ENCODE measurements around the gene CDH4.

DNA sequence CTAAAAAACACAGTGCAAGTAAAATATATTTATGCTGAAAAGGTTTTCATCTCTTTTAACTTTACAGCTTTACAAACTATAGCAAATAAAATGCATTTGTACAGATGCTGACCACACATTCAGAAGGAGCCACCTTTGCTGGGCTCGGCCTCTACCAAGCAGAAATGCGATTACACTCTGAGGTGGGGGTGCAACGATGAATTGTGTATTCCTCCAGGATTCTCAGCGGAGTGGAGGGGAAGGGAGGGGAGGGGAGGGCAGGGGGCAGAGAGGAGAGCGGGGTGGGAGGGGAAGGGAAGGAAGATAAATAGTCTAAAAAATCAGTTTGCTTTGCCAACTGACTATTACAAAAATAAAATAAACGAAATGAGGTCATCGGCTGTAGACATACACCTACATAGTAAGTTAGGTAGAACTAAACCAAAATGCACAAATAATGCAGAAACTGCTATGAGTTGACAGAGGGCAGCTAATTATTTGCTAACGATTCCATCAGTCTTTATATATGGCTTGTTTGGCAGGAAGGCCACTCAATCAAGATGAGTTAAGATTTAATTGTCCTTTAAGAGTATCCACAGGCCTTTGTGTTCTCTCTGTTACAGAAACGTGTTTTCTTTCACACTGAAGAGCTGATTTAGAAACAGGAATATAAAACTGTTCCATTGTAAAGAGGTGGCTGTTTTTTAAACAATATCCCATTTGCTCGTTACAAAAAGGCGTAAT, 723.5 kb downstream of the CDH4 start:
- TF ChIP-seq POLR2AphosphoS5 (IDR thresholded peaks at IDR 0.05; ENCODE audit: low read depth, low read length) = no peak
- TF ChIP-seq, protein P1, sequence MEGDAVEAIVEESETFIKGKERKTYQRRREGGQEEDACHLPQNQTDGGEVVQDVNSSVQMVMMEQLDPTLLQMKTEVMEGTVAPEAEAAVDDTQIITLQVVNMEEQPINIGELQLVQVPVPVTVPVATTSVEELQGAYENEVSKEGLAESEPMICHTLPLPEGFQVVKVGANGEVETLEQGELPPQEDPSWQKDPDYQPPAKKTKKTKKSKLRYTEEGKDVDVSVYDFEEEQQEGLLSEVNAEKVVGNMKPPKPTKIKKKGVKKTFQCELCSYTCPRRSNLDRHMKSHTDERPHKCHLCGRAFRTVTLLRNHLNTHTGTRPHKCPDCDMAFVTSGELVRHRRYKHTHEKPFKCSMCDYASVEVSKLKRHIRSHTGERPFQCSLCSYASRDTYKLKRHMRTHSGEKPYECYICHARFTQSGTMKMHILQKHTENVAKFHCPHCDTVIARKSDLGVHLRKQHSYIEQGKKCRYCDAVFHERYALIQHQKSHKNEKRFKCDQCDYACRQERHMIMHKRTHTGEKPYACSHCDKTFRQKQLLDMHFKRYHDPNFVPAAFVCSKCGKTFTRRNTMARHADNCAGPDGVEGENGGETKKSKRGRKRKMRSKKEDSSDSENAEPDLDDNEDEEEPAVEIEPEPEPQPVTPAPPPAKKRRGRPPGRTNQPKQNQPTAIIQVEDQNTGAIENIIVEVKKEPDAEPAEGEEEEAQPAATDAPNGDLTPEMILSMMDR (IDR thresholded peaks at IDR 0.05) = no peak
